PC-3 (cell line): Measurements from ENCODE around the gene SUCNR1.

Experiments used
- EZH2 ChIP-seq: fragments of 300-600 bp; sonication (generic); IDR thresholded peaks from one replicate; pipeline ENCODE4 v1.6.1; 2017; ENCODE audit warnings: antibody characterized with exemption, mild to moderate bottlenecking, low read length; ENCODE audit not compliant: unreplicated experiment
- TF ChIP-seq, protein P1 (sequence below): fragments of 300-600 bp; sonication (generic); conservative IDR thresholded peaks from 2 replicates; pipeline ENCODE4 v1.5.1; 2017; ENCODE audit warnings: antibody characterized with exemption, low read depth, mild to moderate bottlenecking, low read length

GRCh38 chr3:151859233-151859673 is 14.2 kb upstream of the SUCNR1 start:
- TF ChIP-seq, protein P1, sequence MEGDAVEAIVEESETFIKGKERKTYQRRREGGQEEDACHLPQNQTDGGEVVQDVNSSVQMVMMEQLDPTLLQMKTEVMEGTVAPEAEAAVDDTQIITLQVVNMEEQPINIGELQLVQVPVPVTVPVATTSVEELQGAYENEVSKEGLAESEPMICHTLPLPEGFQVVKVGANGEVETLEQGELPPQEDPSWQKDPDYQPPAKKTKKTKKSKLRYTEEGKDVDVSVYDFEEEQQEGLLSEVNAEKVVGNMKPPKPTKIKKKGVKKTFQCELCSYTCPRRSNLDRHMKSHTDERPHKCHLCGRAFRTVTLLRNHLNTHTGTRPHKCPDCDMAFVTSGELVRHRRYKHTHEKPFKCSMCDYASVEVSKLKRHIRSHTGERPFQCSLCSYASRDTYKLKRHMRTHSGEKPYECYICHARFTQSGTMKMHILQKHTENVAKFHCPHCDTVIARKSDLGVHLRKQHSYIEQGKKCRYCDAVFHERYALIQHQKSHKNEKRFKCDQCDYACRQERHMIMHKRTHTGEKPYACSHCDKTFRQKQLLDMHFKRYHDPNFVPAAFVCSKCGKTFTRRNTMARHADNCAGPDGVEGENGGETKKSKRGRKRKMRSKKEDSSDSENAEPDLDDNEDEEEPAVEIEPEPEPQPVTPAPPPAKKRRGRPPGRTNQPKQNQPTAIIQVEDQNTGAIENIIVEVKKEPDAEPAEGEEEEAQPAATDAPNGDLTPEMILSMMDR: no peak
- TF ChIP-seq EZH2: no peak
